ENCODE results near the gene LEMD3.

LEMD3 gene

DNA sequence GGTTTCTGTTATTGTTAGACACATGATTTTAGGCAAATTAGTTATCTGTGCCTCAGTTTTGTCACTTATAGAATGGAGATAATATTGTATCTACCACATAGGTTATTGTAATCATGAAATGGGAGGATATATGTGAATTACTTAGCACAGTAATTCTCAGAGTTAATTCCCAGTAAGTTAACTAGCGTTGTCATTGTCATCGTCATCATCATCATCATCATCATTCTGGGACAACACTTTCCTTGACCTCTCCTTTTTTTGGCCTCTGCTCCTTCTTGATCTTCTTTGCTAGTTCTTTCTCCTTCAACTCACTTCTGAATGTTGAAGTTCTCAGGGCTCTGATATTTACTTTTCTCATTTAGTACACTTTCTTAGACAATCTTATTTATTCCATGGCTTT, 122.9 kb downstream of the LEMD3 start:
- no peak overlapping the region for H3K9ac ChIP-seq
- no peaks in the 10 kb centered on the region for H3K36me3 ChIP-seq
- no peak overlapping the region for H3K4me2 ChIP-seq
- H3K4me1 ChIP-seq = no peaks in the 10 kb centered on the region
- H3K27ac ChIP-seq = no peak overlapping the region
- H3K9me3 ChIP-seq (replicated peaks in 1 of 11) = no peaks in the 10 kb centered on the region
- H3K4me3 ChIP-seq = no peak overlapping the region
- H4K20me1 ChIP-seq = no peaks in the 10 kb centered on the region
- TF ChIP-seq Cebpa-rat (IDR thresholded peaks at IDR 0.05) = no peak
- no peaks in the 10 kb centered on the region for H3K27me3 ChIP-seq

DNA sequence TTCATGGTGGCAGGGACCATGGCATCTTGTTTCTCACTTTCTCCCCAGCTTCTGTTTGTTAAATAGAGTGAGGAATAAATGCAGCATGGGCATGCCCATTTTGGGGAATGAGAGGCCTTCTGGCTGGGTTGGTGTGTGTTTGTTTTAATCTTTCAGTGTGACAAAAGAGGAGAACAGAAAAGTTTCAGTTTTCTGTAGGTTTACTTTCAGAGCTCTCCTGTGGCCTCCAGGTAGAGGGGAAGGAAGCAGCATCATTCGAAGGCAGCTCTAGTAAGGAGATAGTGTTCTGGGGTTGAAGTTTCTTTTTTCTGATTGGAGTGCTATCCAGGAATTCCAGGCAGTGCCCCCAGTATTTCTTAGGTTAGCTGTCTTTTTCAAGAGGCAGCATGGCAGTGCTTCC, 124.4 kb downstream of the LEMD3 start:
- Histone ChIP-seq H3K27ac (no peak overlapping the region), H3K36me3 (no peaks in the 10 kb centered on the region), H3K9me3 (replicated peaks in 1 of 11) (no peaks in the 10 kb centered on the region), H3K9ac (no peak overlapping the region), H3K4me3 (no peak overlapping the region), H3K4me1 (no peaks in the 10 kb centered on the region), H4K20me1 (no peaks in the 10 kb centered on the region), H3K27me3 (no peaks in the 10 kb centered on the region), H3K4me2 (no peak overlapping the region)
- TF ChIP-seq Cebpa-rat (IDR thresholded peaks at IDR 0.05) = no peak

DNA sequence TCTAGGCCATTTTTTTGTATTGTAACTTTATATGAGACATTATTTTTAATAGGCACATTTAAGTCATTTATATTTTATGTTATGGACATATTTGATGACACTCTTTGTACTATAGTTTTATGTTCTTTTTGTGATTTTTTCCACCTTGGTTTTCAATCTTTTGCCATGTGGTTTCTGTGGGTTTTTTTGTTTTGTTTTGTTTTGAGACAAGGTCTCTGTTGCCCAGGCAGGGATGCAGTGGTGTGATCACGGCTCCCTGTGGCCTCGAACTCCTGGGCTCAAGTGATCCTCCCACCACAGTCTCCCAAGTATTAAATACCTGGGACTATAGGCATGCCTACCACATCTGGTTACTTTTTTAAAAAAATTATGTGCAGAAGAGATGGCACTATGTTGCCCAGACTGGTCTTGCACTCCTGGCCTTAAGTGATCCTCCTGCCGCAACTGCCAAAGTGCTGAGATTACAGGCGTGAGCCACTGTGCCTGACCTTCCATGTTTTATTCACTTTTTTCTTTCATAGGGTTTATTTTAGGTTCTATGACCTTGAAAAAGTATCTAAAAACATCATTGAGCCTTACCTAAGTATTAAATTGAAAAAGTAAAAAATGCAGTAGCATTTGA, 125.4 kb downstream of the LEMD3 start:
- H3K36me3 ChIP-seq = no peaks in the 10 kb centered on the region
- H3K9me3 ChIP-seq (replicated peaks in 1 of 11) = no peaks in the 10 kb centered on the region
- H3K4me1 ChIP-seq = no peaks in the 10 kb centered on the region
- H3K4me2 ChIP-seq = no peak overlapping the region
- no peak for TF ChIP-seq Cebpa-rat (IDR thresholded peaks at IDR 0.05)
- H3K27ac ChIP-seq = no peak overlapping the region
- no peak overlapping the region for H3K4me3 ChIP-seq
- H4K20me1 ChIP-seq = no peaks in the 10 kb centered on the region
- H3K9ac ChIP-seq = no peak overlapping the region
- no peaks in the 10 kb centered on the region for H3K27me3 ChIP-seq

GRCh38 chr12:65296508-65297265, 127.3 kb downstream of the LEMD3 start:
- H3K27ac ChIP-seq = no peak overlapping the region
- H3K4me1 ChIP-seq = no peaks in the 10 kb centered on the region
- H3K9me3 ChIP-seq (replicated peaks in 1 of 11) = no peaks in the 10 kb centered on the region
- H3K27me3 ChIP-seq = no peaks in the 10 kb centered on the region
- H3K4me3 ChIP-seq = no peak overlapping the region
- no peak for TF ChIP-seq Cebpa-rat (IDR thresholded peaks at IDR 0.05)
- H3K4me2 ChIP-seq = no peak overlapping the region
- no peaks in the 10 kb centered on the region for H4K20me1 ChIP-seq
- no peak overlapping the region for H3K9ac ChIP-seq
- no peaks in the 10 kb centered on the region for H3K36me3 ChIP-seq

Measured in BLaER1 treated with 17β-estradiol and CSF1 and Interleukin-3, amounts not matched to agents 10 nM and 100 nM (cell line).